K562 (cell line): ENCODE measurements around the gene BCAS1. TPM values are rescaled to one million over a fixed set of nuclear protein-coding genes. Genes with fewer than 3 reads are reported as not detected.

Source experiments
- ATAC-seq: fragments of 200-7000 bp; cut with Tn5 transposase; 3 replicates; pipeline ENCODE4 v1.9.1; 2020; ENCODE audit warnings: moderate library complexity
- BruUV-seq: library from RNA; stranded (reverse); fragments of 400-500 nt; replicated peaks from 2 replicates; lab custom pipeline; 2021; lab: Mats Ljungman, UMichigan
- CTCF ChIA-PET: fragments of 300-600 bp; formaldehyde crosslinking; extraction: SDS; loops from one replicate; lab custom pipeline; 2021; ENCODE audit warnings: low intra/inter-chr PET ratio; lab: Yijun Ruan, JAX
- POLR2A ChIA-PET: fragments of 300-600, 350-650 bp; sonication (Branson Sonifier 250); formaldehyde crosslinking; extraction: SDS; loops from one replicate; lab custom pipeline; 2021; ENCODE audit warnings: antibody characterized with exemption, inconsistent platforms; lab: Yijun Ruan, JAX
- DNase-seq, 4 experiments: peaks; one replicate each; pipeline versions ENCODE4 v3.0.0 to v3.0.0-alpha.2; 2011 to 2018; ENCODE audit warnings: low spot score in 3 of 4, mixed read lengths in 3 of 4; ENCODE audit errors: extremely low read depth in 1 of 4
- FAIRE-seq: peaks from 2 replicates; lab custom pipeline; 2011; peaks lifted over from hg19 to GRCh38; lab: Jason Lieb, UNC
- H2AFZ ChIP-seq: 2 replicates; pipeline ENCODE4 v1.6.0; 2011; ENCODE audit warnings: low read depth, low read length, control low read depth, inconsistent platforms
- H3K27ac ChIP-seq: fragments of 200-600 bp; 3 replicates; pipeline ENCODE4 v1.8.0; 2011; ENCODE audit warnings: low read depth, mild to moderate bottlenecking, control low read depth, inconsistent platforms, low read length, moderate library complexity, mixed read lengths; ENCODE audit errors: extremely low read depth
- H3K27me3 ChIP-seq, 2 experiments: fragments of 300-600 bp in 1 of 2; 2 replicates in 1 of 2; 3 replicates in 1 of 2; pipeline versions ENCODE4 v1.6.0 to v1.8.0; 2011; ENCODE audit warnings: inconsistent platforms in 2 of 2, low read length in 2 of 2, mild to moderate bottlenecking in 1 of 2, mixed read lengths in 1 of 2, moderate library complexity in 1 of 2; ENCODE audit not compliant: control insufficient read depth in 2 of 2, insufficient read depth in 2 of 2
- H3K36me3 ChIP-seq: fragments of 300-600 bp; 3 replicates; pipeline ENCODE4 v1.8.0; 2011; ENCODE audit warnings: mild to moderate bottlenecking, low read length, inconsistent platforms; ENCODE audit not compliant: control insufficient read depth, insufficient read depth
- H3K4me1 ChIP-seq, 2 experiments: fragments of 200-600 bp in 1 of 2; replicated peaks in 1 of 2; 2 replicates in 1 of 2; 3 replicates in 1 of 2; pipeline versions ENCODE4 v1.5.1 to v1.8.0; 2011; ENCODE audit warnings: inconsistent platforms in 2 of 2, low read length in 2 of 2, mild to moderate bottlenecking in 1 of 2, mixed read lengths in 1 of 2, moderate library complexity in 1 of 2; ENCODE audit not compliant: control insufficient read depth in 2 of 2, insufficient read depth in 2 of 2
- H3K4me2 ChIP-seq: 2 replicates; pipeline ENCODE4 v1.6.1; 2011; ENCODE audit warnings: low read length, control low read depth, inconsistent platforms, mixed read lengths; ENCODE audit not compliant: insufficient read depth
- H3K4me3 ChIP-seq: fragments of 200-600 bp; sonication (generic), shearing (Covaris generic); 2 replicates; pipeline ENCODE4 v1.5.1; 2016; ENCODE audit warnings: control low read depth, inconsistent platforms
- H3K79me2 ChIP-seq: fragments of 200-600 bp; 3 replicates; pipeline ENCODE4 v1.8.0; 2011; ENCODE audit warnings: low read length, inconsistent platforms; ENCODE audit not compliant: control insufficient read depth, insufficient read depth
- H3K9ac ChIP-seq, 2 experiments: 2 replicates each; pipeline versions ENCODE4 v1.6.0 to v1.6.1; 2011; ENCODE audit warnings: low read depth in 2 of 2, low read length in 2 of 2, control low read depth in 1 of 2, inconsistent platforms in 1 of 2, mild to moderate bottlenecking in 1 of 2, mixed read lengths in 1 of 2; ENCODE audit not compliant: insufficient read depth in 1 of 2
- H3K9me1 ChIP-seq: one replicate; pipeline ENCODE4 v1.6.0; 2011; ENCODE audit warnings: inconsistent platforms, mild to moderate bottlenecking, low read length, moderate library complexity; ENCODE audit not compliant: control insufficient read depth, insufficient read depth
- H3K9me3 ChIP-seq: replicated peaks from 2 replicates; pipeline ENCODE4 v1.5.1; 2011; ENCODE audit warnings: low read depth, low read length, inconsistent platforms; ENCODE audit not compliant: control insufficient read depth, insufficient read depth
- H4K20me1 ChIP-seq: replicated peaks from 2 replicates; pipeline ENCODE4 v1.6.1; 2011; ENCODE audit warnings: low read length, inconsistent platforms, mixed read lengths; ENCODE audit not compliant: control insufficient read depth, insufficient read depth
- BRD4 ChIP-seq: fragments of 200-600 bp; sonication (generic); IDR thresholded peaks from 2 replicates; pipeline ENCODE4 v1.6.1; 2017; ENCODE audit warnings: inconsistent platforms
- CAMTA2 ChIP-seq: fragments of 250-450 bp; sonication (Bioruptor Pico); conservative IDR thresholded peaks from 2 replicates; pipeline ENCODE4 v1.5.1; 2022
- GATAD2A ChIP-seq: fragments of 450-650 bp; IDR thresholded peaks from 2 replicates; pipeline ENCODE4 v1.6.1; 2017
- KAT8 ChIP-seq: fragments of 450-650 bp; IDR thresholded peaks from 2 replicates; pipeline ENCODE4 v1.6.1; 2016; ENCODE audit warnings: low read depth, mild to moderate bottlenecking
- KDM1A ChIP-seq, 2 experiments: fragments of 450-650 bp; IDR thresholded peaks; 2 replicates each; pipeline ENCODE4 v1.6.1; 2016; ENCODE audit warnings: mild to moderate bottlenecking in 2 of 2
- KLF1 ChIP-seq: fragments of 450-650 bp; IDR thresholded peaks from 2 replicates; pipeline ENCODE4 v1.6.1; 2016; ENCODE audit warnings: missing genetic modification characterization, missing compliant biosample characterization
- MXI1 ChIP-seq: IDR thresholded peaks from 2 replicates; pipeline ENCODE4 v1.6.1; 2011; ENCODE audit warnings: low read depth, mild to moderate bottlenecking, improper control_type of control experiment, low read length
- MYC ChIP-seq, 2 experiments: fragments of 250-450 bp in 1 of 2; sonication (Bioruptor Pico) in 1 of 2; IDR thresholded peaks; 2 replicates each; pipeline versions ENCODE4 v1.5.1 to v1.6.1; 2012 to 2021; ENCODE audit warnings: low read depth in 2 of 2, borderline replicate concordance in 1 of 2, improper control_type of control experiment in 1 of 2, low read length in 1 of 2, mild to moderate bottlenecking in 1 of 2, moderate library complexity in 1 of 2
- PHB2 ChIP-seq: fragments of 450-650 bp; IDR thresholded peaks from 2 replicates; pipeline ENCODE4 v1.6.1; 2017; ENCODE audit warnings: low read depth
- SP1 ChIP-seq: sonication (generic); formaldehyde crosslinking; IDR thresholded peaks from 2 replicates; pipeline ENCODE4 v1.8.1; 2022; ENCODE audit warnings: mild to moderate bottlenecking, missing genetic modification reagents
- STAT5A ChIP-seq: IDR thresholded peaks from 2 replicates; pipeline ENCODE4 v1.6.1; 2012; ENCODE audit warnings: low read length, inconsistent platforms, borderline replicate concordance
- ZC3H8 ChIP-seq: fragments of 450-650 bp; IDR thresholded peaks from 2 replicates; pipeline ENCODE4 v1.6.1; 2017
- ZKSCAN1 ChIP-seq: fragments of 150-350 bp; IDR thresholded peaks from 2 replicates; pipeline ENCODE4 v1.6.1; 2016; ENCODE audit warnings: low read depth, low read length
- ZNF217 ChIP-seq: sonication (generic); formaldehyde crosslinking; IDR thresholded peaks from 2 replicates; pipeline ENCODE4 v1.8.0; 2022; ENCODE audit warnings: mild to moderate bottlenecking, missing genetic modification reagents
- ZNF23 ChIP-seq: fragments of 250-450 bp; sonication (Bioruptor Pico); IDR thresholded peaks from 2 replicates; pipeline ENCODE4 v1.4.0; 2020; ENCODE audit warnings: mild to moderate bottlenecking
- ZNF766 ChIP-seq: fragments of 200-800 bp; sonication (Bioruptor generic); conservative IDR thresholded peaks from 2 replicates; pipeline ENCODE4 v1.6.1; 2016; ENCODE audit warnings: missing genetic modification characterization, missing compliant biosample characterization
- WGBS: fragments of 100-300 bp; shearing (Covaris generic); methylation state at CpG from one replicate; pipeline ENCODE4 v1.1.6; 2016; ENCODE audit warnings: low coverage, mixed read lengths; ENCODE audit not compliant: insufficient coverage; ENCODE audit errors: missing lambda C conversion rate; 5-methylcytosine and 5-hydroxymethylcytosine counted together
- in situ Hi-C: fragments of 300-500 bp; cut with MboI; formaldehyde crosslinking; loops from 4 replicates; pipeline ENCODE4 v1.15.0; 2018; ENCODE audit warnings: inconsistent platforms, mixed read lengths
- intact Hi-C: fragments of 100-400 bp; cut with micrococcal nuclease; formaldehyde crosslinking; loops from 2 replicates; pipeline ENCODE4 v1.14.2; 2022
- polyA plus RNA-seq, 8 experiments: library from polyadenylated mRNA; depleted of rRNA in 4 of 8; stranded (reverse) in 5 of 8; unstranded in 3 of 8; fragments of >200 nt; fragmentation: Nextera tagmentation in 2 of 8; fragmentation: Illumina TruSeq in 1 of 8; extraction: Ambion mirVana in 2 of 8; extraction: Trizol in 1 of 8; gene quantifications; 2 replicates each; pipeline versions ENCODE4 v1.2.1 to v1.2.3, GENCODE V29; 2011 to 2014; ENCODE audit warnings: inconsistent platforms in 1 of 8, missing spikeins in 1 of 8
- total RNA-seq, 7 experiments: library from RNA; depleted of rRNA in 6 of 7; stranded (reverse); fragments of >200 nt in 6 of 7; fragmentation: Illumina TruSeq in 2 of 7; extraction: Trizol in 2 of 7; gene quantifications; 2 replicates each; pipeline versions ENCODE4 v1.2.1 to v1.2.3, GENCODE V29; 2011 to 2021; ENCODE audit warnings: low replicate concordance in 1 of 7
- TF ChIP-seq, protein P1 (sequence below): fragments of 250-450 bp; sonication (Bioruptor Pico); IDR thresholded peaks from 2 replicates; pipeline ENCODE4 v1.5.0; 2021
- TF ChIP-seq, protein P2 (sequence below): IDR thresholded peaks from 2 replicates; pipeline ENCODE4 v1.6.1; 2011; ENCODE audit not compliant: insufficient read length; ENCODE audit errors: extremely low read depth
- TF ChIP-seq, protein P3 (sequence below): fragments of 450-650 bp; IDR thresholded peaks from 2 replicates; pipeline ENCODE4 v1.7.1; 2018; ENCODE audit warnings: mild to moderate bottlenecking, low read depth; ENCODE audit not compliant: partially characterized antibody

The BCAS1 gene
- total and polyA plus RNA-seq, 9 of the 15 experiments (the other 6 are each of a cell fraction or from before 2014, with no cell fraction given) = 0.18 to 2.3 (median 0.93) TPM

DNA sequence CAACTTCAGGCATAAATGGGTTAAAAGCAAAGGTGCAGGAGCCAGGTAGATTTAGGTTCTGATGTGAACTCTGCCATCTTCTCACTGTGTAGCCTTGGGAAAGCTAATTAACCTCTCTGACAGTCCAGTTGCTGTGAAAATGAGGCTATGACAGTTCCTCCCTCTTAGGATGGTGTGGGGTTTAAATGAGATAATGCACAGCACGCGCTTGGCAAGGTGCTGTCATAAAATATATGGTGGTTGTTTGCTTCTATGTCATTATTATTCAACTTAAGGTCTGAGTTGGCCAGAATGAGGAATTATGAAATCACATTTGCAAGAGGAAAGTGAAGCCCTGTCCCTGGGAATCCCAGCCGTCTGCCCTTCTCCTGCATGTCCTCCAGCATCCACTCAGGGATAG, 15.5 kb upstream of the BCAS1 start:
- DNase-seq (no peak), ATAC-seq (no peak), FAIRE-seq (no peak)
- Histone ChIP-seq H3K79me2 (no peaks in the 10 kb centered on the region), H4K20me1 (no peaks in the 10 kb centered on the region), H3K36me3 (no peaks in the 10 kb centered on the region), H3K4me1 (no peaks in the 10 kb centered on the region; a peak in 1 of 5 replicates), H3K27ac (no peak overlapping the region), H2AFZ (no peak overlapping the region), H3K27me3 (peaks cover 5 to 10% of the 10 kb centered on the region in 2 experiments; a peak in 4 of 5 replicates), H3K4me2 (no peak overlapping the region), H3K4me3 (no peak overlapping the region), H3K9me3 (no peaks in the 10 kb centered on the region), H3K9me1 (no peaks in the 10 kb centered on the region), H3K9ac (no peak overlapping the region)
- BruUV-seq = no TSS peak
- intact Hi-C loops (no loop called here), in situ Hi-C loops (no loop called here)
- CTCF ChIA-PET = no interaction called here
- 12% methylated on average over 3 of the region's 3 CpGs for WGBS
- POLR2A ChIA-PET = no interaction called here
- TF ChIP-seq KAT8 = no peak
- TF ChIP-seq, protein P1, sequence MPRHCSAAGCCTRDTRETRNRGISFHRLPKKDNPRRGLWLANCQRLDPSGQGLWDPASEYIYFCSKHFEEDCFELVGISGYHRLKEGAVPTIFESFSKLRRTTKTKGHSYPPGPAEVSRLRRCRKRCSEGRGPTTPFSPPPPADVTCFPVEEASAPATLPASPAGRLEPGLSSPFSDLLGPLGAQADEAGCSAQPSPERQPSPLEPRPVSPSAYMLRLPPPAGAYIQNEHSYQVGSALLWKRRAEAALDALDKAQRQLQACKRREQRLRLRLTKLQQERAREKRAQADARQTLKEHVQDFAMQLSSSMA = no peak
- TF ChIP-seq, protein P2, sequence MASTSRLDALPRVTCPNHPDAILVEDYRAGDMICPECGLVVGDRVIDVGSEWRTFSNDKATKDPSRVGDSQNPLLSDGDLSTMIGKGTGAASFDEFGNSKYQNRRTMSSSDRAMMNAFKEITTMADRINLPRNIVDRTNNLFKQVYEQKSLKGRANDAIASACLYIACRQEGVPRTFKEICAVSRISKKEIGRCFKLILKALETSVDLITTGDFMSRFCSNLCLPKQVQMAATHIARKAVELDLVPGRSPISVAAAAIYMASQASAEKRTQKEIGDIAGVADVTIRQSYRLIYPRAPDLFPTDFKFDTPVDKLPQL = no peak
- TF ChIP-seq ZC3H8 = no peak
- TF ChIP-seq CAMTA2 = no peak
- TF ChIP-seq ZKSCAN1 = no peak
- no peak for TF ChIP-seq PHB2
- no peak for TF ChIP-seq BRD4
- TF ChIP-seq GATAD2A = no peak
- TF ChIP-seq KLF1 (tag) = no peak
- TF ChIP-seq KDM1A (IDR thresholded peaks at IDR 0.05) = no peak
- TF ChIP-seq, protein P3, sequence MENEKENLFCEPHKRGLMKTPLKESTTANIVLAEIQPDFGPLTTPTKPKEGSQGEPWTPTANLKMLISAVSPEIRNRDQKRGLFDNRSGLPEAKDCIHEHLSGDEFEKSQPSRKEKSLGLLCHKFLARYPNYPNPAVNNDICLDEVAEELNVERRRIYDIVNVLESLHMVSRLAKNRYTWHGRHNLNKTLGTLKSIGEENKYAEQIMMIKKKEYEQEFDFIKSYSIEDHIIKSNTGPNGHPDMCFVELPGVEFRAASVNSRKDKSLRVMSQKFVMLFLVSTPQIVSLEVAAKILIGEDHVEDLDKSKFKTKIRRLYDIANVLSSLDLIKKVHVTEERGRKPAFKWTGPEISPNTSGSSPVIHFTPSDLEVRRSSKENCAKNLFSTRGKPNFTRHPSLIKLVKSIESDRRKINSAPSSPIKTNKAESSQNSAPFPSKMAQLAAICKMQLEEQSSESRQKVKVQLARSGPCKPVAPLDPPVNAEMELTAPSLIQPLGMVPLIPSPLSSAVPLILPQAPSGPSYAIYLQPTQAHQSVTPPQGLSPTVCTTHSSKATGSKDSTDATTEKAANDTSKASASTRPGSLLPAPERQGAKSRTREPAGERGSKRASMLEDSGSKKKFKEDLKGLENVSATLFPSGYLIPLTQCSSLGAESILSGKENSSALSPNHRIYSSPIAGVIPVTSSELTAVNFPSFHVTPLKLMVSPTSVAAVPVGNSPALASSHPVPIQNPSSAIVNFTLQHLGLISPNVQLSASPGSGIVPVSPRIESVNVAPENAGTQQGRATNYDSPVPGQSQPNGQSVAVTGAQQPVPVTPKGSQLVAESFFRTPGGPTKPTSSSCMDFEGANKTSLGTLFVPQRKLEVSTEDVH = no peak
- no peak for TF ChIP-seq MYC (IDR thresholded peaks at IDR 0.05; ENCODE audit: low read depth, low read length)
- TF ChIP-seq MYC (CRISPR knock-in tag; IDR thresholded peaks at IDR 0.05; ENCODE audit: borderline replicate concordance, low read depth) = no peak
- TF ChIP-seq MXI1 = no peak
- TF ChIP-seq ZNF23 (CRISPR knock-in tag) = no peak
- TF ChIP-seq ZNF217 (CRISPR knock-in tag) = no peak
- TF ChIP-seq ZNF766 (CRISPR knock-in tag) = no peak
- TF ChIP-seq STAT5A = no peak
- TF ChIP-seq SP1 (CRISPR knock-in tag) = no peak
- TF ChIP-seq, all 486 proteins: peak for 0
